ENCODE measurements around the gene CAMTA1.

The CAMTA1 gene

GRCh38 chr1:7475691-7476090 is 690.4 kb downstream of the CAMTA1 start:
- no peak for DNase-seq (ENCODE audit: low spot score)

- no peak for DNase-seq (ENCODE audit: low spot score)
Observed at GRCh38 chr1:7476402-7476801, 691.1 kb downstream of the CAMTA1 start.

- DNase-seq (ENCODE audit: low spot score) = no peak
Observed at GRCh38 chr1:7476861-7477547, 691.8 kb downstream of the CAMTA1 start.

- no peak for DNase-seq (ENCODE audit: low spot score)
Observed at GRCh38 chr1:7477593-7477992, 692.3 kb downstream of the CAMTA1 start.

- DNase-seq (ENCODE audit: low spot score) = no peak
Observed at GRCh38 chr1:7478142-7478790, 693.0 kb downstream of the CAMTA1 start.

GRCh38 chr1:7478809-7479499 is 693.7 kb downstream of the CAMTA1 start:
- DNase-seq (ENCODE audit: low spot score) = peak; percentile 17

GRCh38 chr1:7479571-7479970 is 694.3 kb downstream of the CAMTA1 start:
- no peak for DNase-seq (ENCODE audit: low spot score)

GRCh38 chr1:7481194-7481593 is 695.9 kb downstream of the CAMTA1 start:
- no peak for DNase-seq (ENCODE audit: low spot score)

- DNase-seq (ENCODE audit: low spot score) = no peak
Observed at GRCh38 chr1:7482077-7482476, 696.8 kb downstream of the CAMTA1 start.

- no peak for DNase-seq (ENCODE audit: low spot score)
Observed at GRCh38 chr1:7482772-7483495, 697.7 kb downstream of the CAMTA1 start.

- DNase-seq (ENCODE audit: low spot score) = no peak
Observed at GRCh38 chr1:7483634-7484383, 698.6 kb downstream of the CAMTA1 start.

- no peak for DNase-seq (ENCODE audit: low spot score)
Observed at GRCh38 chr1:7485086-7485780, 700.0 kb downstream of the CAMTA1 start.

GRCh38 chr1:7485826-7486225 is 700.6 kb downstream of the CAMTA1 start:
- DNase-seq (ENCODE audit: low spot score) = no peak

- DNase-seq (ENCODE audit: low spot score) = no peak
Observed at GRCh38 chr1:7487766-7488474, 702.7 kb downstream of the CAMTA1 start.

- DNase-seq (ENCODE audit: low spot score) = no peak
Observed at GRCh38 chr1:7488475-7488842, 703.2 kb downstream of the CAMTA1 start.

GRCh38 chr1:7489586-7489985 is 704.3 kb downstream of the CAMTA1 start:
- no peak for DNase-seq (ENCODE audit: low spot score)

- no peak for DNase-seq (ENCODE audit: low spot score)
Observed at GRCh38 chr1:7490576-7490975, 705.3 kb downstream of the CAMTA1 start.

- DNase-seq (ENCODE audit: low spot score) = no peak
Observed at GRCh38 chr1:7491109-7491817, 706.0 kb downstream of the CAMTA1 start.

- DNase-seq (ENCODE audit: low spot score) = no peak
Observed at GRCh38 chr1:7491818-7492173, 706.5 kb downstream of the CAMTA1 start.

Measured in NAMALWA (cell line).